NB4 (cell line): ENCODE measurements around the gene TMEM100.

ENCODE experiments used
- CTCF ChIP-seq: IDR thresholded peaks from one replicate; pipeline ENCODE4 v1.5.1; 2012; ENCODE audit warnings: low read depth, low read length
- MAX ChIP-seq: IDR thresholded peaks from 2 replicates; pipeline ENCODE4 v1.6.1; 2011; ENCODE audit warnings: low read depth, low read length
- MYC ChIP-seq: IDR thresholded peaks from 2 replicates; pipeline ENCODE4 v1.6.1; 2011; ENCODE audit warnings: low read depth, low read length
- POLR2A ChIP-seq: IDR thresholded peaks from 2 replicates; pipeline ENCODE4 v1.6.1; 2011; ENCODE audit warnings: mild to moderate bottlenecking; ENCODE audit not compliant: insufficient read length; ENCODE audit errors: extremely low read depth

- no peak for TF ChIP-seq CTCF
- TF ChIP-seq MAX, result no peak
- TF ChIP-seq MYC, result no peak
- no peak for TF ChIP-seq POLR2A
Observed at GRCh38 chr17:55747209-55747608, 24.5 kb upstream of the TMEM100 start.
